Right atrium auricular region (tissue), 2 donors: ENCODE measurements around the gene ZNF141. TPM values are rescaled to one million over a fixed set of nuclear protein-coding genes. Genes with fewer than 3 reads are reported as not detected.

Experiments
- DNase-seq: peaks from one replicate; pipeline ENCODE4 v3.0.0-alpha.2; 2019; ENCODE audit warnings: low spot score
- H3K27ac ChIP-seq, 2 donors: fragments of 200-600 bp; sonication (generic); 1 replicate in 1 of 2; 2 replicates in 1 of 2; pipeline ENCODE4 v1.5.1; 2016 to 2019
- H3K27me3 ChIP-seq, 2 donors: fragments of 200-600 bp; sonication (generic); one replicate each; pipeline versions ENCODE4 v1.5.1 to v1.6.0; 2017 to 2019
- H3K36me3 ChIP-seq: fragments of 200-600 bp; sonication (generic); one replicate; pipeline ENCODE4 v1.5.1; 2016
- H3K4me1 ChIP-seq, 2 donors: fragments of 200-600 bp; sonication (generic); one replicate each; pipeline versions ENCODE4 v1.5.1 to v1.6.0; 2017 to 2019
- H3K4me3 ChIP-seq, 2 donors: fragments of 200-600 bp; sonication (generic); 1 replicate in 1 of 2; 2 replicates in 1 of 2; pipeline ENCODE4 v1.5.1; 2017 to 2019; ENCODE audit warnings: mild to moderate bottlenecking in 1 of 2, moderate library complexity in 1 of 2
- H3K9me3 ChIP-seq, 2 donors: fragments of 200-600 bp; sonication (generic); one replicate each; pipeline ENCODE4 v1.5.1; 2019
- CTCF ChIP-seq, 2 donors: fragments of 200-600 bp; sonication (generic); IDR thresholded peaks; one replicate each; pipeline ENCODE4 v1.5.1; 2019; ENCODE audit warnings: antibody characterized with exemption in 2 of 2
- total RNA-seq, 2 donors: library from RNA; depleted of rRNA; stranded (reverse); fragments of >200 nt; gene quantifications; one replicate each; pipeline ENCODE4 v1.1.0, GENCODE V29; 2016

ZNF141 gene
- total RNA-seq, 2 donors from 2014 or later, result 5.2 to 7.6 TPM

GRCh38 chr4:306551-306961 is 31.1 kb upstream of the ZNF141 start:
- H3K36me3 ChIP-seq, result no peaks in the 10 kb centered on the region
- peaks cover 0 to 11% of the 10 kb centered on the region in 2 donors for H3K4me1 ChIP-seq
- no peak for DNase-seq
- TF ChIP-seq CTCF (IDR thresholded peaks at IDR 0.05), result no peak
- H3K9me3 ChIP-seq, result peaks cover 0 to 21% of the 10 kb centered on the region in 2 donors
- no peaks in the 10 kb centered on the region for H3K27me3 ChIP-seq
- no peak overlapping the region for H3K27ac ChIP-seq
- H3K4me3 ChIP-seq, result no peak overlapping the region

- Histone ChIP-seq H3K4me3 (no peak overlapping the region), H3K27ac (no peak overlapping the region), H3K27me3 (no peaks in the 10 kb centered on the region), H3K9me3 (peaks cover 0 to 6% of the 10 kb centered on the region in 2 donors), H3K36me3 (no peaks in the 10 kb centered on the region), H3K4me1 (peaks cover 0 to 8% of the 10 kb centered on the region in 2 donors)
- no peak for DNase-seq
- TF ChIP-seq CTCF (IDR thresholded peaks at IDR 0.05), result no peak
These were observed 27.8 kb upstream of the ZNF141 start for GRCh38 chr4:309807-310206.

GRCh38 chr4:314296-314903 is 23.2 kb upstream of the ZNF141 start:
- no peak for DNase-seq
- Histone ChIP-seq H3K27ac (no peak overlapping the region), H3K9me3 (no peaks in the 10 kb centered on the region), H3K4me3 (no peak overlapping the region), H3K27me3 (no peaks in the 10 kb centered on the region), H3K36me3 (no peaks in the 10 kb centered on the region), H3K4me1 (no peaks in the 10 kb centered on the region)
- no peak for TF ChIP-seq CTCF (IDR thresholded peaks at IDR 0.05)

GRCh38 chr4:328729-329128 is 8.9 kb upstream of the ZNF141 start:
- Histone ChIP-seq H3K4me1 (no peaks in the 10 kb centered on the region), H3K27ac (no peak overlapping the region), H3K27me3 (no peaks in the 10 kb centered on the region), H3K4me3 (no peak overlapping the region), H3K36me3 (no peaks in the 10 kb centered on the region), H3K9me3 (no peaks in the 10 kb centered on the region)
- TF ChIP-seq CTCF (IDR thresholded peaks at IDR 0.05), result no peak
- no peak for DNase-seq

- Histone ChIP-seq H3K27ac (peak overlapping the region; percentile 93 to 97), H3K27me3 (no peaks in the 10 kb centered on the region), H3K36me3 (no peaks in the 10 kb centered on the region), H3K9me3 (no peaks in the 10 kb centered on the region), H3K4me1 (peaks cover 0 to 29% of the 10 kb centered on the region in 2 donors), H3K4me3 (no peak overlapping the region)
- no peak for TF ChIP-seq CTCF (IDR thresholded peaks at IDR 0.05)
- no peak for DNase-seq
These were observed 2.1 kb upstream of the ZNF141 start for GRCh38 chr4:335515-335914.
